NCI-H2029 treated with DMSO at 0.1 percent for 48 hours (cell line): ENCODE measurements around the gene H2BK1.
A peak's percentile ranks its signal among the peaks of the same experiment; 100 is the strongest.

Experiments
- DNase-seq: peaks from one replicate; lab custom pipeline; 2025; lab: John Stamatoyannopoulos, UW

The H2BK1 gene

DNA sequence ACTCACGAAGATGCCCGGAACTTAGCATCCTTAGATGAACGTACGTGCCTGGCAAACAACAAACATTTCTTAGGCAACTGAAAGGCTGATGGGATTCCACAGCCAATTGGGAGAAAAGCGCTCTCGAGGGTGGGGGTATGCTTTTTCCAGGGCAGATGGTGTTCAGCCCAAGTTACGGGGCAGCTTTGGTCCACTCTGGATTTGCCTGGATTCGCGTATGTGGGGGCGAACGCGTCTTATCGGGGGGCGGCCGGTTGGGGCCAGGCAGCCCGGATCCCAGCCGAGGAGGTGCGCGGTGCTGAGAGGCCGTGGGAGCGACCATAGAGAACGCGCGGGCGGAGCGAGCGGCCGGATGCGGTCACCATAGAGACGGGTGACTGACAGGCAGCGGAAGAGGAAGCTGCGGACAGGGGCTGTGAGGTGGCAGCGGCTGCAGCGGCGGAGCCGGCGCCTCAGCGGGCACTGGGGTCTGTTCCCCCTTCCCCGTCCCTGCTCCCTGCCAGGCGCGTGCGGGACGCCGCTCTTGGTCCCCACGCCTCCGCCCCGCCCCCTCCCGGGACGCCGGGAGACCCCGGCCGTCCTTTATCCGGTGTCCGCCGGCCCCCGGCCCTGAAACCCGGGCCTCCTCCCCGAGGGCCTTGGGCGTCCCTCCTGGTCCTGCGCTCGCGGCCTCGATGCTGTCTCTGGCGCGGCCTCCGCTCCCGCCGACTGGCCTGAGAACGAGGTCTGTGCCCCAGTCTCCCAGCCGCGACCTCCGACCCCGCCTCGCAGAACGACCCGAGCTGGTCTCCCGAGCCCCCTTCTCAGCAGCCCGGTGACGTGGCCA, 22.0 kb upstream of the H2BK1 start, which contains the start of gene CHPF2:
Gene CHPF2 (plus strand): TSS at position 393 of the 826 bp plus-strand sequence. CDS start 1,529 bp downstream, outside the sequence.
- peak; percentile 43 for DNase-seq

- no peak for DNase-seq
These were observed 20.8 kb upstream of the H2BK1 start for GRCh38 chr7:151231080-151231479.

DNA sequence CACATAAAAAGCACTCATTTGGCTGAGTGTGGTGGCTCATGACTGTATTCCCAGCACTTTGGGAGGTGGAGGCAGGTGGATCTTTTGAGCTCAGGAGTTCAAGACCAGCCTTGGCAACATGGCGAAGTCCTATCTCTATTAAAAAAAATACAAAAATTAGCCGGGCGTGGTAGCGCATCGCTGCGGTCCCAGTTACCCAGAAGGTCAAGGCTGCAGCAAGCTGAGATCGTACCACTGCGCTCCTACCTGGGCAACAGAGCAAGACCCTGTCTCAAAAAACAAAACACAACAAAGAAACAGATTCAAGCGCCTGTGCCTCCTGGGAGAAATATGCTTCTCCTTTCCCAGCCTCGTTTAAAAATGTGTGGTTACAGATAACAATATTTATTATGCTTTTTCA, 19.0 kb upstream of the H2BK1 start:
- no peak for DNase-seq

DNA sequence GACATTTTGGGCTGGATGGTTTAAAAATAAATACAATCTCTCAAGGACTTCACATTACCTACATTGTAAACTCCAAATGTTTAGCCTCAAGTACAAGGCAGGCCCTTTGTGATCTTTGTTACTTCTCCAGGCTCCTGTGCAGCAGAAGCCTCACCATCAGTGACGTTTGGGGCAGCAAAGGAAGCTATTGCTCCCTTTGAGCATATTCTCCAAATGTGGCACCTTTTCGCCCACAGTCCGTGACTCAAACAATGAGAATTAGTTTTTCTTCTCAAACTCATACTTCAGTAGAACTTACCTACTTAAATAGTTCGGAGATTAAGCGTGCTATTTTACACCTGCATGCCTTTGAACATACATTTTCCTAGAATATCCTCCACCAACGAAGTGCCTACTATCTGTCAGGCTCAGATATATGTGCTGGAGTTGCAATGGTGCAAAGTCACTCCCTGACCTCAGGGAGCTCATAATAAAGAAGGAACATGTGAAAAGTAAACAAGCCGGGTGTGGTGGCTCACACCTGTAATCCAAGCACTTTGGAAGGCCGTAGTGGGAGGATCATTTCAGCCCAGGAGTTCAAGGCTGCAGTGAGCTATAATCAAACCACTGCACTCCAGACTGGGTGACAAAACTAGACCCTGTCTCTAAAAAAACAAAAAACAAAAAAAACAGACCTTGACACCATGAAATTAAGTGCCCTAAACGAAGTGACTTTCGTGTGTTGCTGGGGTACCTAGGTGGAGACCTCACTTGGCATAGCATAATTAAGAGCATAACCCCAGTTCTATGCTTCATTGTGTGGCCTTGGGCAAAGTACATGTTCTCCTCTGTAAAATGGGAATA, 18.0 kb upstream of the H2BK1 start:
- no peak for DNase-seq

- DNase-seq: peak; percentile 97
These were observed 16.8 kb upstream of the H2BK1 start, which contains the start of gene ABCF2 for GRCh38 chr7:151226875-151227782. TSS of gene ABCF2 (minus strand) at chr7:151227205. CDS start at chr7:151226458, 747 bp downstream.

GRCh38 chr7:151226560-151226874, 16.2 kb upstream of the H2BK1 start:
- no peak for DNase-seq

DNA sequence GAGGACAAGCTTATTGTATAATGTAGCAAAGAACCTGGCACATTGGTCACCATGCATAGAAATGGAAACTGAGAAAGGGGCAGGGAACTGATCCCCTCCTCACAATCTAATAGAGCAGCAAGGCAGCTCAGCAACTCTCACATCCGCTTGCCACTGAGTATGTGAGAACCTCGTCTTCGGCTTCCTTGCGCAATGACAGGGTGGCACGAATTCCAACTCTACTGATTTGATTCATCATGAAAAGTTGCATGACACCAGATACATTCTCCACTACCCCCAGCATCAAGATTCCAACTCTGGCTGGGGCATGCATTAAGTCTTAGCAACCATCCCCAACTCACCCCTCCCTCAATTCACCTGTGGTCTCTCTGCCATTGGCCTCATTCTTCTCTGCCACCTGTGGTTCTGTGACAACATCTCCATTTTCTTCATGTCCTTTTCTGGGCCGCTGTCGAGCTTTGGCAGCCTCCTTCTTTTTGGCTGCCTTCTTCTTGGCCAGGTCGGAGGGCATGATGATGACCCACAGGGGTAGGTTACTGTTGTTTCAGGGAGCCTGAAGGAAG, 15.7 kb upstream of the H2BK1 start:
- no peak for DNase-seq

DNA sequence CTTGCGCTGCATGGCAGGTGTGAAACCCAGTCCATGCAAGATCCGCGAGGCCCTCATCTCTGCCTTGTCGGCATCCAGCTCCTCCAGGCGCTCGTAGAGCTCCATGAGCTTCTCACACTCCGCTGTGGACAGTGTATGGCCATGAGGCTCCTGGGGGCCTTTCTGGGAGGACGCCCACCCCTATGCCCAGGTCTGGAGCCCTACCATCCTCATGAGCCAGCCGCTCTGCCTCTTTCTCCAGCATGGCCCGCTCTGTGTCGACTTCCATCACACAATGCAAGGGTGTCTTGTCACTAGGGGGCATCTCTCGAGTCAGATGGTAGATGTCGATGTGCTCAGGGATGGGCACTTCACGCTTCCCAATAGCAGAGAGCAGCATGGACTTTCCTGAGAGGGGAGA, 13.4 kb upstream of the H2BK1 start:
- no peak for DNase-seq

DNA sequence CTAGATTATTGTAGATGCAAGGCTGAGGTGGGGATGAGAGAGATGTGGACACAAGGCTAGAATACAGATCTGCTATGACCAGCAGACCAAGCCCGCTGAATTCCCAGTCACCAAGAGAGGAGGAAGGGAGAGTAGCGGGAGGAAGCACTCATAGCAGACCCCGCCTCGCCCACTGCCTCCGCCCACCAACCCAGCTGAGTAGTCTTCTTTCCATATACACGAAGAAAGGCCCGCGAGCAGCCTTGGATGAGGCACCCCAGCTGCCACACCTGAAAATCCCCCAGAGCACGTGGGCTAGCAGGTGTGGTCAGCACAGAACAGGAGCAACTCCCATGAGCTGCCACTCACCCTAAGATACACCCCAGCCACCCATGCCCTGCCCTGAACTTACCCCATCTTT, 7.9 kb upstream of the H2BK1 start:
- no peak for DNase-seq

GRCh38 chr7:151215396-151215795, 5.1 kb upstream of the H2BK1 start:
- no peak for DNase-seq

- DNase-seq: no peak
These were observed 3.5 kb upstream of the H2BK1 start for GRCh38 chr7:151213826-151214225.

GRCh38 chr7:151212626-151213025, 2.3 kb upstream of the H2BK1 start:
- no peak for DNase-seq

GRCh38 chr7:151211155-151211772, 976 bp upstream of the H2BK1 start:
- no peak for DNase-seq

- DNase-seq: no peak
These were observed 700 bp downstream of the H2BK1 start for GRCh38 chr7:151209588-151209987.

DNA sequence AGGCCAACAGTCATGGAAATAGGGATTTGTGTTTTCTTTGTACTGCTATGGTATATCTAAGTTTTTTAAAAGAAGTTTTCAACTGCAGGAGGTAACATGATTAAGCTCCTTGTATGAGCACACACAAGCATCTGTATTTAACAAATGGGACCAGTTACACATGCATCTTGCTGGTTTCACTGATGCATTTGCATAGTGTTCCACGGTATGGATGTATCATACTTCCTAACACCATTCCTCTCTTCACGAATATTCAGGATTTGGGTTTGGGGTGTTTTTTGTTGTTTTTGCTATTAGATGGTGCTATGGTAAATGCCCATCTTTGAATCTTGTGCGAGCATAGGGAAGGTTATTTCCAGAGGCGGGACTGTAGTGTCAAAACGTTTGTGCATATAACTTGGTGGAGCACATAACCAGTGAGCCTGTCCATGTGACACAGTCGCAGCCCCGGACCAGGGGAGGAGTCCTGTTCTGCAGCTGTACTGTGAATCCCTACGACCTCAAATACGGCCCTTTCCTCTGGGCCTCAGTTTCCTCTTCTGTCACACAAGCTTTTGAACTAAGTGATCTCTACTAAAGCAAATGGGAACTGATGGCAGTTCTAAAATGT, 1.9 kb downstream of the H2BK1 start:
- no peak for DNase-seq

- DNase-seq: no peak
These were observed 2.5 kb downstream of the H2BK1 start for GRCh38 chr7:151207804-151208203.

DNA sequence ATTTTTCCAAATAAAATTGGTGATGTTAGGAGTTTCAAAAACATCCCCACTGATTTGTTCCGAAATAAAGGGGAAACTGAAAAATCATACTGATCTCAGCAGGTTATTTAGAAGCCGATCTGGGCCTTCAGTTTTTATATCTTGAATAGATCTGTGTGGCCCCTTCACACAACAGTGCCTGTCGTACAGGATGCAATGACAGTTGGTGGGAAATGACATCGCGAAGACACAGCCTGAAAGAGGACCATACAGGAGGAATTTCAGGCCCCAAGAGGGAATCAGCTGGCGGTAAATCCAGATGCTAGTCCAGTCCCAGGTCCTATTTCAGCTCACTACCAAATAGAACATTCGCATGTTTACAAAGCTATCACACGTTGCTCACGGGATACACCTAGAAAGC, 3.0 kb downstream of the H2BK1 start:
- no peak for DNase-seq

GRCh38 chr7:151206914-151207313, 3.4 kb downstream of the H2BK1 start:
- DNase-seq: no peak

DNA sequence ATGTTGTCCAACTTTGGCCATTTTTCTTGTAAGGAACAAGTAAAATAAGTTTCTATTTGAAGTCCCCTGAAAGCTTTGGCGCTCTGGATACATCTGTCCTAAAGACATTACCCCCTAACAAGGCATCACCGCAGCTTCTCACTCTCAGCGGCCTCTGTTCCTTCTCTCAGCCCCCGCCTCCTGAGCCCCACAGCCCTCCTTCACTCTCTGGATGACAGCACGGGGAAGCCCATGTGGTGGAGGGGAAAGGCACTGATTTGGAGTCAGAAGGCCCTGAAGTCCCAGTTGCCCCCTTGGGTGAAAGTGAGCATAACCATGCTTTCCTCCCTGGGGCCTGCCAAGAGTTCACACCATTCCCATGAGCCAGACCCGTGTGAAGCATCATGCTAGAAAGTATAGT, 4.6 kb downstream of the H2BK1 start:
- DNase-seq: no peak

- DNase-seq: no peak
These were observed 5.8 kb downstream of the H2BK1 start for GRCh38 chr7:151204383-151205032.
